Activated CD8-positive, alpha-beta memory T cell treated with anti-CD3 and anti-CD28 coated beads for 1 hour (primary cell): ENCODE data around the gene TBL1X.
"Not testable (repeated sequence)": the region's sequence is repeated elsewhere in the genome, so short reads cannot be mapped to it uniquely, and the experiment has no call there.

Source experiments
- DNase-seq, 2 donors: peaks; one replicate each; pipeline ENCODE4 v3.0.0-alpha.2; 2020; ENCODE audit warnings: low read depth in 1 of 2; ENCODE audit errors: extremely low read depth in 1 of 2

Gene TBL1X

GRCh38 chrX:9464435-9465371, at the start of gene TBL1X:
TSS of gene TBL1X (plus strand) at chrX:9465058. CDS start at chrX:9653587, 188,529 bp downstream.
- DNase-seq: no peak

GRCh38 chrX:9416562-9417348, 48.1 kb upstream of the TBL1X start:
- DNase-seq: no peak

DNA sequence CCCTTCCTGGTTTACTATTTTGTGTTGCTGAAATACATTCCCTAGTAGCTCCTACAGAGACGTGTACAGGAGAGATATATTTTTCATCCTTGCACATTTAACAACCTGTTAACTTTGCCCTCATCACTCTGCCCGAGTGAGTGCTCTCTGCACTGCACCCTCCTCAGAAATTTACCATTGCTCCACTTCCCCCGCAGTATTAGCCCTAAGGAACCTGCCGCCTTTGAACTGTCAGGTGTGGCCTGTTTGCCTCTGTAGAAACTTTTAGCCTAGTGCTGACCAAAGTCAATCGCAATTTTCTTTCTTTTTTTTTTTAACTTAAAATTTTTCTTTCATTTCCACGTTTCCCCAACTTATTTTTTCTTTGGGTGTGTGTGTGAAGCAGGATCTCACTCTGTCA, 46.6 kb upstream of the TBL1X start:
- no peak for DNase-seq

DNA sequence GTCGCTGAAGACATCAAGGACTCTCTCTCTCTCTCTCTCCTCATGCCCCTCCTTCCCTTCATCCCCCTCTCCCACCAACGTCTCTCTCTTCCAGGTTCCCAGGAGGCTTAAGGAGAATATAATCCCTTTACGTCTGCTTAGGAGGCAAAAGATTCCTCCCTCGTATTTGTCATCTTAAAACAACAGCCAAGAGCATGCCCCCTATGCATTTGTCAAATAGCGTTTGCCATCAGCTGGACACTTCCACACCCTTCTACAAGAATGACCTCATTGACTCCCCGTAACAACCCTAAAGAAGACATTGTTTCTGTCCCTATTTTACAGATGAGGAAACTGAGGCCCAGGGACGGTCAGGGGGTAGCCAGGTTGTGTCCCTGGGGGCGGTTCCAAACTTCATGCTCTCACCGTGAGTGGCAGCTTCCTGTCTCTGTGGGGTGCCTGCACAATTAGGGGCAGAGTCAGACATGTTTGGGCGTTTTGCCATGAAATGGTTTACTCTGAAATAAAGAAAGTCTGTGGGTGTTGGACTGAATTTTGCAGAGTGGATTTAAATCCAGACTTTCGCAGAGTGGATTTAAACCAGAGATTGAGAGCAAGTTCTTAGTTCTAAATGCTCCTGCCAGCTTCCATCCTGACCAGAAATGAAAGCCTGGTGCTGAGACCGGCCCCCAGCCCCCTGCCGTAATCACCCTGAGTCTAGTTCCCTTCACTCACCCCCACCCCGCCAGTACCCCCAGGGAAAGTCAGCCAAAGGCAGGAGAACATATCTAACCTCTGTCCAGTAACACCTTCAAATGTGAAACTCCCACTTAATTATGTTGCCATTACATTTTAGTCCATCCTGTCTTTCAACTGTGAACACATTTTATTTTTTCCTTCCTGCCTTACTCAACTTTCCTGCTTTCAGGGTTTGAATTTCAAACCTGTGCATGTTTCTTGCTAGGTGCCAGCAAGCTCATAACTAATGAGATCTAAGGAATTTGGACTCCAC, 44.3 kb upstream of the TBL1X start:
- DNase-seq: no peak

DNA sequence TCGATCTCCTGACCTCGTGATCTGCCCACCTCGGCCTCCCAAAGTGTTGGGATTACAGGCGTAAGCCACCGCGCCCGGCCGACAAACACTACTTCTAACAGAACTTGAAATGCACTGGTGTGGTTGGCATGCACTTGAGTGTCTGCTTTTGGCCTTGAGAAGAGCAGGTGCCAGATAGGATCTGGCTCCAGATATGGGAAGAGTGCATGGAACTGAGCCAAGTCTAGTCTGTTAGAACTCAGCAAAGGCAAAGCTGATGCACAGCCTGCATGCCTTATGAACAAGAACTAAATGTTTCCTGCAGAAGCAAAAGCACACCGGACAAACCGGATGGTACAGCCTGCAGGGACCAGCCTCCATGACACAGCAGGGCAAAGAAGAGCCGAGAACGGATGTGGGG, 35.1 kb upstream of the TBL1X start:
- DNase-seq: no peak

- no peak for DNase-seq
Observed at GRCh38 chrX:9430346-9430921, 34.4 kb upstream of the TBL1X start.

- DNase-seq: no peak
Observed at GRCh38 chrX:9431281-9431680, 33.6 kb upstream of the TBL1X start.

DNA sequence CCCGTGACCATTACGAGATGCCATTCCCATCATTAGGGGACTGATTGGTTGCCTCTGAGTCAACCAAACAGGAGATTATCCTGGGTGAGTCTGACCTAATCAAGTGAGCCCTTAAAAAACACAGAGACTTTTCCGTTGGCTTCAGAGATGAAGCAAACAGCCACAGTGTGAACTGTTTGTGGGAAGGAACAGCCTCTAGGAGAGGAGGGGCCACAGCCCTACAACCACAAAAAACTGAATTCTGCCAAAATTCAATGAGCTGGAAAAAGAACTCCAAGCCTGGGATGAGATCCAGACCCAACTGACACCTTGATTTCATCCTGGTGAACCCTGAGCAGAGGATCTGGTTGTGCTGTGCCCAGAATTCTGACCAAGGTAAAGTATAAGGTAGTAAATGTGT, 31.3 kb upstream of the TBL1X start:
- DNase-seq: no peak

- no peak for DNase-seq
Observed at GRCh38 chrX:9434051-9434550, 30.8 kb upstream of the TBL1X start.

- not testable (repeated sequence) for DNase-seq
Observed at GRCh38 chrX:9435086-9435485, 29.8 kb upstream of the TBL1X start.

- no peak for DNase-seq
Observed at GRCh38 chrX:9436812-9437211, 28.0 kb upstream of the TBL1X start.

- DNase-seq: no peak
Observed at GRCh38 chrX:9438933-9439494, 25.8 kb upstream of the TBL1X start.

- no peak for DNase-seq
Observed at GRCh38 chrX:9440116-9440844, 24.6 kb upstream of the TBL1X start.

DNA sequence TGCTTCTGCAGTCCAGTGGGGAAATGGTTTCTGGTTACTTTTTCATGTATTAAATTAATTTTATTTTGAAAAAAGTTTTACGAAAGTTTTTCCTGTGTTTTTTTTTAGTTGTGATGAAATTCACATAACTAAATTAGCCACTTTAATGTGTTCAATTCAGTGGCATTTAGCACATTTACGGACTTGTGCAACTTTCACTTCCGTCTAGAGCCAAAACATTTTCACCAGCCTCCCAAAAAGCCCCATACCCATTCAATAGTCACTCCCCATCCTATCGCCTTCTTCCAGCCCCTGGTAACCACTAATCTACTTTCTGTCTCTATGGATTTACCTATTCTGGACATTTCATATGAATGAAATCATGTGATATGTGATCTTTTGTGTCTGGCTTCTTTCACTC, 22.8 kb upstream of the TBL1X start:
- DNase-seq: no peak

DNA sequence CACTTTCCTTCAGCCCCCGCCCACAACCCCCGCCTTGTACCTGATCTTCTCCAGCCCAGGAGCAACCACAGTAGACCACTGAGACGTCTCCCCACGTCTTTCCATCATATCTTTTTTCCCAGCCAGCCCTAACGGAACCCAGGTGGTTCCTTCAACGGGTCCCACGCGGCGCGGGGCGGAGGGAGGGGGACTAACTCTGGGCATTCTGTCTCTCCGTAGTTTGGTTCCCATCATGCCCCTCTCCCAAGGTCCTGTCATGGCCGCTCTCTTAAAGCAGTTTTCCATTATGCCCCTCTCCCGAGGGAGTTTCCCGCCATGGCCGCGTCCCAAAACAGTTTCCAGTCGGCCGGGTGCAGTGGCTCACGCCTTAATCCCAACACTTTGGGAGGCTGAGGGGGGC, 21.5 kb upstream of the TBL1X start:
- DNase-seq: no peak

DNA sequence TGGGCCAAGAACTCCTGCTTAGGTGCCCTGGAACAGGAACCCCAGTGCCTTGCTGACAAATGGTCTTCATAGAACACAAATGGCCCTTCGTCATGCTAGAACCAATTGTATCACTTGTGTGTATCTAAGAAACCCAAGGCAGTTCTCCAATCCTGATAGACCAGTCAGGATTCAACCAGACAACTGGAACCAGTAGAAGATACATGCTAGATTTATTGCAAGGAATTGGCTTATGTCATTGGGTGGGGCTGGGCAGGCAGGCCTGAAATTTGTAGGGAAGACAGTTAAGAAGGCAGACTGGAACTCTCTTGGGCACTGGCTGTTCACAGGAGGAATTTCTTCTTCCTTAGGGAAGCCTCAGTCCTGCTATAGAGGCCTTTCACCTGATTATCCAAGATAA, 17.0 kb upstream of the TBL1X start:
- DNase-seq: no peak

DNA sequence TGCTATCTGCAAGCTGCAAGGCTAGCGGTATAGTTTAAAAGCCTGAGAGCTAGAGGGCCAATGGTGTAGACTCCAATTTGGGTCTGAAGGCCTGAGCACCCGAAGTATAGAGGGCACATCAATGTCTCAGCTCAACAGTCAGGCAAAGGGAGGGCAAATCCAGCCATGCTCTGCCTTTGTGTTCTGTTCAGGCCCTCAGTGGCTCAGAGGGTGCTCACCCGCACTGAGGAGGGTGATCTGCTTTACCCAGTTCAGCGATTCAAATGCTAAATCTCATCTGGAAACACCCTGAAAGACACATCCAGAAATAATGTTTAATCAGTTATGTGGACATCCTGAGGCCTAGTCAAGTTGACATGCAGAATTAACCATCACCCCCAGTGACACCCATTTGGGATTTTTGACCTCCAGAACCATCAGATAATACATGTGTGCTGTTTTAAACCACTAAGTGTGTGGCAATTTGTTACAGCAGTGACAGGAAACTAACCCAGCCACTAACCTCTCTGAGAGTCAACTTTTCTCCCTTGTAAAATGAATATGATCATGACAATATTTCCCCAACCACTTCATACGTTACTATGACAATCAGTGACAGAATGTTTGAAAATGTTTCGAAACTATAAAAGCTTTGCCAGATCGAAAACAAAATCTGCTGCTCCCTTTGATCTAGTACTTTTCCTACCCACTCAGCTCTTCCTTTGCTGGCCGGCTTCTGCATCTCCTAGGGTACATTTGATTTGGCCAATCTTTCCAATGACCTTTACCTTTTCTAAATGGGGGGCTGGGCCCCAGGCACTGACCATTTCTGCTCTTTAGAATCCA, 8.4 kb upstream of the TBL1X start:
- DNase-seq: no peak

DNA sequence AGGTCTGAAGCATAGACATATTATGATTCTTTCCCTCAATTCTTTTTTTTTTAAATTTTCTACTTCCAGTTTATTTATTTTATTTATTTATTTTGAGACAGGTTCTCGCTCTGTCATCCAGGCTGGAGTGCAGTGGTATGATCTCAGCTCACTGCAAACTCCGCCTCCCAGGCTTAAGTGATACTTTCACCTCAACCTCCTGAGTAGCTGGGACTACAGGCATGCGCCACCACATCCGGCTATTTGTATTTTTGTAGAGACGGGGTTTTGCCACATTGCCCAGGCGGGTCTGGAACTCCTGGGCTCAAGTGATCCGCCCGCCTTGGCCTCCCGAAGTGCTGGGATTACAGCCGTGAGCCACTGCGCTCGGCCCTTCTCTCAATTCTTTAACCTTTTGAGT, 6.8 kb upstream of the TBL1X start:
- not testable (repeated sequence) for DNase-seq
